Natural killer cell (primary cell): ENCODE results near the gene SLIT1. TPM values are rescaled to one million over a fixed set of nuclear protein-coding genes. Genes with fewer than 3 reads are reported as not detected.

Experiments used
- ATAC-seq, 3 donors: fragments of 150-1000 bp in 2 of 3; fragments of 200-7000 bp in 1 of 3; cut with Tn5 transposase; 1 replicate in 1 of 3; 2 replicates in 2 of 3; pipeline ENCODE4 v1.10.0; 2021; ENCODE audit warnings: mild to moderate bottlenecking in 2 of 3, moderate library complexity in 2 of 3
- DNase-seq, 2 donors: peaks; one replicate each; pipeline versions ENCODE4 v3.0.0 to v3.0.0-alpha.2; 2013 to 2021; ENCODE audit warnings: mixed read lengths in 1 of 2
- H3K27ac ChIP-seq: one replicate; pipeline ENCODE4 v1.5.1; 2013; ENCODE audit warnings: mild to moderate bottlenecking, low read length
- H3K27me3 ChIP-seq: one replicate; pipeline ENCODE4 v1.6.1; 2013; ENCODE audit warnings: low read length; ENCODE audit not compliant: control insufficient read depth, insufficient read depth
- H3K36me3 ChIP-seq: one replicate; pipeline ENCODE4 v1.6.1; 2013; ENCODE audit warnings: low read length; ENCODE audit not compliant: control insufficient read depth, insufficient read depth
- H3K4me1 ChIP-seq: one replicate; pipeline ENCODE4 v1.6.1; 2013; ENCODE audit warnings: low read length; ENCODE audit not compliant: control insufficient read depth, insufficient read depth
- H3K4me3 ChIP-seq: one replicate; pipeline ENCODE4 v1.5.1; 2013; ENCODE audit warnings: low read length
- H3K9me3 ChIP-seq: one replicate; pipeline ENCODE4 v1.6.1; 2013; ENCODE audit warnings: low read length; ENCODE audit not compliant: control insufficient read depth, insufficient read depth
- H3K27ac Mint-ChIP-seq, 2 donors: one replicate each; pipeline ENCODE4 v1.8.0; 2022; ENCODE audit warnings: mild to moderate bottlenecking in 2 of 2, mixed read lengths in 2 of 2, moderate library complexity in 1 of 2
- H3K27me3 Mint-ChIP-seq, 2 donors: one replicate each; pipeline ENCODE4 v1.8.0; 2022; ENCODE audit warnings: low read depth in 2 of 2, mixed read lengths in 2 of 2
- H3K36me3 Mint-ChIP-seq: one replicate; pipeline ENCODE4 v1.8.0; 2022; ENCODE audit warnings: mixed read lengths
- H3K4me1 Mint-ChIP-seq, 2 donors: one replicate each; pipeline ENCODE4 v1.8.0; 2022; ENCODE audit warnings: mixed read lengths in 2 of 2
- H3K4me3 Mint-ChIP-seq: one replicate; pipeline ENCODE4 v1.8.0; 2022; ENCODE audit warnings: mild to moderate bottlenecking, moderate library complexity, mixed read lengths
- H3K9me3 Mint-ChIP-seq, 2 donors: one replicate each; pipeline ENCODE4 v1.8.0; 2022; ENCODE audit warnings: mixed read lengths in 2 of 2
- CTCF ChIP-seq: fragments of 200-600 bp; IDR thresholded peaks from one replicate; pipeline ENCODE4 v1.8.0; 2022; ENCODE audit warnings: antibody characterized with exemption
- WGBS: methylation state at CpG from one replicate; pipeline ENCODE4 v1.1.7; 2013; ENCODE audit warnings: missing lambda C conversion rate; ENCODE audit not compliant: insufficient coverage; 5-methylcytosine and 5-hydroxymethylcytosine counted together
- intact Hi-C: fragments of 100-400 bp; cut with micrococcal nuclease; formaldehyde crosslinking; loops from one replicate; pipeline ENCODE4 v1.14.2; 2022
- total RNA-seq, 4 donors: library from RNA; stranded (reverse); fragments of 120-200 nt in 1 of 4; gene quantifications; one replicate each; pipeline versions ENCODE4 v1.2.3 to v1.2.4, GENCODE V29; 2013 to 2022

The SLIT1 gene
- total RNA-seq, 3 donors from 2014 or later (not counting 1 experiment from before 2014, with no cell fraction given), result 0.28 to 1.5 (median 1.1) TPM

DNA sequence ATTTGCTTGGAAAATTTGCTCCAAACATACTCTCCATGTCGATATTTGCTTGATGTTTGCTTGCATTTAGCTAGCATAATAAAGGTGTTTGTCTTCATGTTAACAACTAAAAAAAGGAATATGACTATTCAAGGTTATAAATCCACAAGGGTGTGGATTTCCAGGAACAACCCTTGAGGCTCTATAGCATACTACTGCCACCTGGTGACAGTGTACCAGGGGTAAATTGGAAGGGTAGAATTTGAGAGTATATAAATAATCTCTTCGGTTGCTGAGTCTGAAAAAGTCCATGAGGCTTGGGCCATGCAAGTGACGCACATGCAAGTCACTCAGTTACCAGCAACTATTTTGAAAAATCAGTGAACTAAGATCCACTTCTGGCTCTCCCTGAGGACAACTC is 68.4 kb downstream of the SLIT1 start:
- H3K27me3 Mint-ChIP-seq, result peaks cover 2 to 10% of the 10 kb centered on the region in 2 donors
- peaks cover 0 to under 1% of the 10 kb centered on the region in 2 donors for H3K4me1 Mint-ChIP-seq
- no peaks in the 10 kb centered on the region for H3K4me1 ChIP-seq
- H3K27me3 ChIP-seq, result no peaks in the 10 kb centered on the region
- ATAC-seq (no peak), DNase-seq (peak in 1 of 2 donors; percentile 30)
- no peaks in the 10 kb centered on the region for H3K9me3 Mint-ChIP-seq
- no peak overlapping the region for H3K4me3 ChIP-seq
- H3K27ac ChIP-seq, result no peak overlapping the region
- H3K36me3 ChIP-seq, result no peaks in the 10 kb centered on the region
- TF ChIP-seq CTCF, result peak; percentile 16
- H3K36me3 Mint-ChIP-seq, result no peaks in the 10 kb centered on the region
- H3K9me3 ChIP-seq, result no peaks in the 10 kb centered on the region
- H3K27ac Mint-ChIP-seq, result no peak overlapping the region
- no peak overlapping the region for H3K4me3 Mint-ChIP-seq
- no CpG with 5 or more reads among the region's 3 CpGs for whole genome bisulfite sequencing
- intact Hi-C loops, result loop anchor here (1.0 kb wide), 1 partner anchor 44 kb away; no protein-coding TSS in a partner anchor

DNA sequence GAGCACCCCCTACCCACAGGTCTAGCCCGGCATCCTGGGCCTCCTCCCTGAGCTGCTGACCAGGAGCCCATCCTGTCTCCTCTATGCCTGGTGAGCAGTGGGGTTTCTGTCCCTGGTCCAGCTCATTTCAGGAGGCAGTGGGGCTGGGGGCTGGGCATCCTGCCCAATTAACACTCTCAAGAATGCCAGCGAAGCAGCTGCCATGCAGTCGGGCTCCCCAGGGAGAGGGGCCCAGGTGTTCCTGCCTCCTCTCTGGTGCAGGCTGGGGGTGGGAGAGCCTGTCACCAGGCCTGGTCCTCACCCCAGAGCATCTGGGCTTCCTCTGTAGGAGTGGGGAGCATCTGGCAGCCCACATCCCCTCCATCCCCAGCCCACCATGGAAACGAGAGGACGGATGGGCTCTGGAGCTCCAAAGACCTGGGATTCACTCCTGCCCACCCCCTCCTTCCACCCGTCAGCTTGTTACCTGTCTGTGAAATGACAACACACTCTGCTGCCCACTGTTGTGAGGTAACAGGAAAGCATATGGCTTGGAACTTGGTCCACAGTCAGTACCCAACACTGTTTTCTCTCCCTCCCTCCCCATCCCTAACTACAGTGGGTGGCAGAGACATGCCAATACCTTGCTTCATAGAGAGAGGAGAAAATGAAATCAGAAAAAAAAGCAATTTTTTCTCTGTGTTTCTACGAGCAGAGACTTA is 69.1 kb downstream of the SLIT1 start:
- Mint-ChIP-seq H3K4me3 (no peak overlapping the region), H3K4me1 (peaks cover 0 to 4% of the 10 kb centered on the region in 2 donors), H3K27me3 (peaks cover 7 to 14% of the 10 kb centered on the region in 2 donors), H3K36me3 (no peaks in the 10 kb centered on the region), H3K9me3 (no peaks in the 10 kb centered on the region), H3K27ac (no peak overlapping the region)
- no peaks in the 10 kb centered on the region for H3K36me3 ChIP-seq
- WGBS, result 70% methylated on average over 7 of the region's 7 CpGs
- H3K4me3 ChIP-seq, result no peak overlapping the region
- no peaks in the 10 kb centered on the region for H3K4me1 ChIP-seq
- H3K9me3 ChIP-seq, result no peaks in the 10 kb centered on the region
- DNase-seq (no peak), ATAC-seq (no peak)
- intact Hi-C loops, result loop anchor here (1.0 kb wide), 1 partner anchor 43 kb away; no protein-coding TSS in a partner anchor
- TF ChIP-seq CTCF, result no peak
- H3K27ac ChIP-seq, result no peak overlapping the region
- no peaks in the 10 kb centered on the region for H3K27me3 ChIP-seq

DNA sequence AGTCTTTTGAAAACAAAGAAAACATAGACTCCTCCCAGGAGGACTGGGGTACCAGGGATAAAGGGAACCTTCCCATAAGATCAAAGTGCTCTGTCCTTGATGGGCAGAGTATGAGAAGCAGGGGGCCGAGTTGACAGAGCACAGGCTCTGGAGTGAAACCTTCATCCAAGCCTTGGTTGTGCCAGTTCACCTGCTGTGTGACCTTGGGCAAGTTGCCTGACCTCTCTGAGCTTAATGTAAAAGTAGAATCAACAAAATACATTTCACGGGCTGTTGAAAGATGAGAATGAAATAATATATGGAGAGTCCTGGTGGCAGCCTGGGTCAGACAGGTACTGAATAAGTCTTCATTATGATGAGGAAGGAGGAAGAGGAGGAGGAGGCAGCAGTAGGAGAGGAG is 69.9 kb downstream of the SLIT1 start:
- ATAC-seq (no peak), DNase-seq (no peak)
- H3K27ac ChIP-seq, result no peak overlapping the region
- H3K36me3 ChIP-seq, result no peaks in the 10 kb centered on the region
- Mint-ChIP-seq H3K4me3 (no peak overlapping the region), H3K4me1 (peaks cover 0 to 4% of the 10 kb centered on the region in 2 donors), H3K27ac (no peak overlapping the region), H3K36me3 (no peaks in the 10 kb centered on the region), H3K9me3 (no peaks in the 10 kb centered on the region), H3K27me3 (peaks cover 7 to 12% of the 10 kb centered on the region in 2 donors)
- no peaks in the 10 kb centered on the region for H3K9me3 ChIP-seq
- intact Hi-C loops, result no loop called here
- H3K27me3 ChIP-seq, result no peaks in the 10 kb centered on the region
- 79% methylated on average over 2 of the region's 2 CpGs for WGBS
- H3K4me1 ChIP-seq, result no peaks in the 10 kb centered on the region
- no peak overlapping the region for H3K4me3 ChIP-seq
- TF ChIP-seq CTCF, result no peak

DNA sequence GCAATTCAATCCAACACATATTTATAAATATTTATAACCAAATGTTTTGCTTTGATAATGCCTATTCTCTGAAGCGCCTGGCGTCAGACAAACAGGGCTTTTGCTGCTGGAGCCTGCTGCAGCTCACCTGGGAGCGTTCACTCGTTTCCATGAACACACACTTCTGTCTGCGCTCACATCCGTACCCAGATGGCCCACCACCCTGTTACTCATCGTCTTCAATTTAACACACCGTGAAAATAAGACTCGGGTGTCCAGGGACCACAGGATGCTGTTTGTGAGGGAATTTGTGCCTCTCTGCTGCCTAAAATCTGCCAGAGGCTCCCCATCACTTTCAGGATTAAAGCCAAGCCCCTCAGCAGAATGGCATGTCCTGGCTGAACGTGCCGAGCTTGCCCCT is 74.1 kb downstream of the SLIT1 start:
- ATAC-seq (no peak), DNase-seq (no peak)
- no peaks in the 10 kb centered on the region for H3K36me3 ChIP-seq
- intact Hi-C loops, result no loop called here
- H3K27me3 Mint-ChIP-seq, result peaks cover 7 to 19% of the 10 kb centered on the region in 2 donors
- WGBS, result 78% methylated on average over 11 of the region's 11 CpGs
- H3K9me3 ChIP-seq, result no peaks in the 10 kb centered on the region
- no peak for TF ChIP-seq CTCF
- H3K27ac ChIP-seq, result no peak overlapping the region
- H3K4me1 Mint-ChIP-seq, result peaks cover 0 to 15% of the 10 kb centered on the region in 2 donors
- peaks cover 13% of the 10 kb centered on the region for H3K4me1 ChIP-seq
- H3K4me3 Mint-ChIP-seq, result no peak overlapping the region
- H3K27me3 ChIP-seq, result no peaks in the 10 kb centered on the region
- no peak overlapping the region for H3K27ac Mint-ChIP-seq
- H3K4me3 ChIP-seq, result no peak overlapping the region
- no peaks in the 10 kb centered on the region for H3K36me3 Mint-ChIP-seq
- no peaks in the 10 kb centered on the region for H3K9me3 Mint-ChIP-seq
